HG03175 (cell line): ENCODE measurements around the gene ADPRM.
"Not testable (repeated sequence)": the region's sequence is repeated elsewhere in the genome, so short reads cannot be mapped to it uniquely, and the experiment has no call there.

Source experiments
- ATAC-seq: cut with Tn5 transposase; IDR thresholded peaks from one replicate; pipeline ENCODE4 v1.9.1; 2021; ENCODE audit warnings: mild to moderate bottlenecking, moderate library complexity; ENCODE audit not compliant: unreplicated experiment

The ADPRM gene

DNA sequence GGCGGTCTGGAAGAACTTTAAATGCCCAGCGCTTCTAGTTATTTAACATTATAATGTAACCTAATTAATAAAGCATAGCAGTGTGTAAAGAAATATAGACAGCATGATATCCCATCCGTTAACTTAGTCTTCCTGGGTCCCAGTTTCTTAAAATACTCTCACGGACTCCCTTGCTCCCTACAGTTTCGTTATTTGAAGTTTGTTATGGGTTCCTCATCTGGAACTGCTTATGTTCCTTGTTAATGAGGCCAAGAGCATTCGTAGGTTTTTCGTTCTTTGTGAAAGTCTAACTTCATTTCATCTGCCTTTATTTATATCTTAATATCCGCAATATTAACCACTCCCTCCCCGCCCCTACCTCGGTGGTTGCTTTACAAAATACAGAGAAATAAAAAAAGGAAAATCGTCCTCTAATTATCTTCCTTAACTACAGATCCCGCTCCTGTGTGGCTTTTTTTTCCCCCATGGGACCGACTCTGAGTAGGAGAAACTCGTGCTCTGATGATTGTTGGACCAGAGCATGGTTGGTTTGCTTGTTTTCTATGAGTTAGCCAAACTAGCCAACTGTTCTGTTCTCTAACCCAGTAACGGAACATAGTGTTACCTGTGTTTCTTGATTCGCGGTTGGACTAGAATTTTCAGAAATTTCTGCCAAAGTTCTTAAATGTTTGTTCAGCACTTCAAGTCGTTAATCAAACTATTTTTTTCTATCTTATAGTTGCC lies 863 bp downstream of the ADPRM start:
- ATAC-seq, result no peak

DNA sequence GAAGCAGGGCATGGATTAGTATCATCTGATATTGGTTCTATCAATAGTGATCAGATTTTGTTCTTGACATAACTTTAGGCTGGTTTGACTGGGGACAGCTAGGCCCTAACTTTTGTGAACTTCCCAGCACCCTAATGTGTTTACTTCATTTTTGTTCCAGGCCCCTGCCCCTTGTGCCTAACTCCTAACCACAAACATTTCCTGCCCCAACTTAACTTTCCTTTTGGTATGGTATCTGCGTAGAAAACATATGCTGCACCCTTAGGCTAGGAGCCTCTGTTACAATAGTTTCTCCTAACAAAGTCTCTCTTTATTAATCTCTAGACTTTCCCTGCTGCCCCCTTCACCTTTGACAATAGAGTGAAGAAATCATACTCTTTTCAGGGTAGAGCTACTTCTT lies 2.5 kb downstream of the ADPRM start:
- no peak for ATAC-seq

DNA sequence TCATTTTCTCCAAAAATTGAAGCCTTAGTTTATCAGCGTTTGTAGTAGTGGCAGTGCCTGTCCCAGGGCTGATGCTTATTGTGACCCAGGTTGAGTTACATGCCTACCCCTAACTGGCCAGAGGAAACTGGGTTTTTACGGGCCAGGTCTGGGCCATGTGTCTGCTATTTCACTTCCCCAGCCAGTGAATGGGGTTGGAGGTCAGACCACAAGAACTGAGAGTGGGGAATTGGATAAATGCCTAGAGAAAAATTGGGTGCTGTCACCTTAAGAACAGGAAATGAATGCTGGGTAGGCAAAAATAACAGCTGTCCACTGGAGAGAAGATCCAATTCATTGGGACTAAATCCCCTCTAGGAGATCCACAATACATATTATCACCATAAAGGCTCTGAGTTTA lies 5.2 kb downstream of the ADPRM start:
- ATAC-seq, result no peak

DNA sequence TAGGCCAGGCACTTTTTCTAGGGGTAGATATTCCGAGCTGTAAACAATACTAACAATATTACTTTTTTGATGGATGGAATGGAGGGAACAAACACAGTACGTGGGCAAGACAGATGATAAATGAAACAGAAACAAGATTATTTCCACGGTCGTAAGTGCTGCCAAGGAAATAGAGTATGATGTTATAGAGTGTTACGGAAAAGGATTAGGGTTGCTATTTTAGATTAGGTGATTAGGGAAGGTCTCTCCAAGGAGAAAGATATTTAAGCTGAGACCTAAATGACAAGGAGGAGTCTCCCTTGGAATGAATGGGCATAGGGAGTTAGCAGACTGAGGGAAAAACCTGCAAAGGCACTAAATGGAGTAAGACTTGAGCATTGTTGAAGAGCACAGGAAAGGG lies 8.3 kb downstream of the ADPRM start:
- no peak for ATAC-seq

DNA sequence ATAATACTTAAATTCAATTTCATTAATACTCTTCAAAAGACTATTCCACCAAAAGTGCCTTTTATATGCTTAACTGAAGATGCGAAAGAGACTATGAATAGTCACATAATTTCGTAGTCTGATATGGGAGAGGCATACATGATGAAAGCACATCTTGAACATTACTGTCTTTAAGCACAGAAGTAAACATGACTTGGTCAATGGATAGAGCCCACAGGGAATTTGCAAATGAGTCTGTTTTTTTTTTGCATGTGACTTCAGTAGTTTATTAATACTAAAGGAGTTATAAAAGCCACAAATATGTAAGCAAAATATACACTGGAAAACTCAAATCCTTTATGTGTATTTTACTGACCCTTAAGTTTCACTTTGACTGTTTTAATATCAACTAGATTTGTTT lies 15.9 kb downstream of the ADPRM start:
- ATAC-seq, result no peak

DNA sequence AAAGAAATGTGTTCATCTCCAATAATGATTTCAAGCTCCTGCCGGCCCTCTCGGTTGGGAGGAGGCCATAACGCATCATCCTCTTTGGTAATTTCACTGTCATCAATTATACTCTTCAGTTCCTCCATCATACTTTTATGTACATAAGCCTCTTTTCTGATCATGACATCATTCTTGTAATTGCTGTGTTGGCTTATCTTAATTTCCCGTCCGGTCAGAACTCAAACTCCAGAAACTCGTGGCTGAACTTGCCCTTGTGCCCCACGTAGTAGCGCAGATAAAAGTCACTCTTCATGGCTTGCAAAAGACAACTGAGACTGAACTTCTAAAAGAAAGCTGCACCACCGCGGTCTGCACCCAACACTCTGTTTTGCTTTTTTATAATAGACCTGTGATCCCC lies 18.8 kb downstream of the ADPRM start:
- no peak for ATAC-seq

DNA sequence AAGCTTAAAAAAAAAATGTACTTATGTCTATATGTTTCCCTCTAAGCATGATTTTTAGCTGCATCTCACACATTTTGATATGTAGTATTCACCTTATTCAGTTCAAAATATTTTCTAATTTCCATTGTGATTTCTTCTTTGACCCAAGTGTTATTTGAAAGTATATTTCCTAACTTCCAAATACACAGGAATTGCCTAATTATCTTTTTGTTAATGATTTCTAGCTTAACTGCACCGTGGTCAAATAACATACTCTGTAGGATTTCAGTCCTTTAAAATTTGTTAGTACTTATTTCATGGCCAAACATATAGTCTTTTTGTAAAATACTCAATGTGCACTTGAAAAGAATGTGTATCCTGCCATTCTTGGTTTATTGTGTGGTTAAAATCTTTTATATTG lies 21.2 kb downstream of the ADPRM start:
- no peak for ATAC-seq

DNA sequence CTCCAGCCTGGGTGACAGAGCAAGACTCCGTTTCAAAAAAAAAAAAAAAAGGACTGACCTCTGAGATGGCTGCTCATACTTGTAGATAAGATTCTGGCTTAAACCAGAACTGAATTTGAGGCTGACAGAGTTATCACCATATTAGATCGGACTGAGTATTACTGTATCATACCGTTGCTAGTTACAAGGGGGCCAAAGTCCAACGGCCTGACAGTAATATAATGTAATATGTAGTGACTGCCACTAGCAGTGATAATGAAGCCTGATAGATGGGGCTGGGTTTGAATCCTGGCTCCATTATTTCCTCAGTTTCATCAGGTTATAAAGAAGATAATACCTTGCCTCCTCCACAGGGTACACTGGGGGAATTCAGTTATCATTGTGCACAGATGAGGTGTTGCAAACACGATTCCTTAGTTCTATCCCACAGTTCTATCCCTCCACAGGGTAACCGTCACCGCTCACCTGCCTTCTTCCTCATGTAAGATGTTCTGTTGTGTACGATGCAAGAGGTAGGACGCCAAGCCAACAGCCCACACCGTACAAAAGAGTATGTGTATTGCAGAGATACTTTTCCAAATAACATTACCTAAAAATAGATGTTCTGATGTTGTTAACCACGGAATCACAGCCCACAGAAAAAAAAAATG lies 27.3 kb downstream of the ADPRM start:
- no peak for ATAC-seq

DNA sequence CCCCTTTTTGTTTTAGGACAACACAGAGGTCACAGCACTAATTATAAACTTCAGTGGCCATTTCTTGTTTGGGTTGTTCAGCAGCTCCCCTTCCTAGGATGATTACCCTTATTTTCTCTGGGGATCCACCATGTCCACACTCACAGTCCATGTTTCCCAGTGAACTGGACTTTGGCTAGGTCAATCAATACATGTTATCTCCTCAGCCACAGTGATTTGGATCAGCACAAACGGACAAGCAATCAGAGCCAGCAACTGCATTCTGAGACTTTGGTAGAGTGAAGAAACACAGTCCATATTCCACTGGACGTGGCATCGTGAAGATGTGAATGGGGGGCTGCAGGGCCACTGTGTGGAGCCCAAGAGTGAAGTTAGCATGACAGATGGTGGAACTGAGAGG lies 27.9 kb downstream of the ADPRM start:
- ATAC-seq, result no peak

DNA sequence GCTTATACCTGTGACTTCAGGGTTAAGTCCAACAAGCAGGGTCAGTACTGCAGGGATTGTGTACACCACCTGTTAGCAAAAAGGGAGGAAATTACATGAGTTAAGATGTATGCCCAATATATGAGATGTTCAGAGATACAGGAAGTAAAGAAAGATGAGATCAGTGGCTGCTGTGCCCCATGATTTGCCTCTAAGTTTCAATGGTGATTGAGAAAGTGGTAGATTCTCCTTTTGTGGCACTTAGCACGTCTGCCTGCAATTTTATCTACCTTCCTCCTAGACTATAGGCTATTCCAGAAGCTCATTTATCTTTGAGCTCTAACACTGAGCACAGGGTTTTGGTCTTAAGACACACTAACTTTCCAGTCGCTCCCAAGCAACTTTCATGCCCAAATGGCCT lies 28.8 kb downstream of the ADPRM start:
- ATAC-seq, result no peak

DNA sequence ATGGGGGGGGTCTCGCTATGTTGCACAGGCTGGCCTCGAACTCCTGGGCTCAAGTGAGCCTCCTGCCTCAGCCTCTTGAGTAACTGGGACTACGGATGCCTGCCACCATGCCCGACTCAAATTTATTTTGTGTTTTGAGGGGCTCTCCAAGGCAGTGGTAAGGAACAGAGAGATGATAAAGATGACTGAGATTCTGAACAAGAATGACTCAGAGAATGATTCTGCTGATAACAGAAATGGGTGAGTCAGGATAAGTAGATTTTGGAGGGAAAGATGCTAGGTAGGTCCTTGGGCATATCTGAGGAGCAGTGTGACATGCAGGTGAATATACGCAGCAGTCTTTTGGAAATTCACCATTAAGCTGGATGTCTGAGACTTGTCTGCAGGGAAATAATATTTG lies 29.8 kb downstream of the ADPRM start:
- no peak for ATAC-seq

DNA sequence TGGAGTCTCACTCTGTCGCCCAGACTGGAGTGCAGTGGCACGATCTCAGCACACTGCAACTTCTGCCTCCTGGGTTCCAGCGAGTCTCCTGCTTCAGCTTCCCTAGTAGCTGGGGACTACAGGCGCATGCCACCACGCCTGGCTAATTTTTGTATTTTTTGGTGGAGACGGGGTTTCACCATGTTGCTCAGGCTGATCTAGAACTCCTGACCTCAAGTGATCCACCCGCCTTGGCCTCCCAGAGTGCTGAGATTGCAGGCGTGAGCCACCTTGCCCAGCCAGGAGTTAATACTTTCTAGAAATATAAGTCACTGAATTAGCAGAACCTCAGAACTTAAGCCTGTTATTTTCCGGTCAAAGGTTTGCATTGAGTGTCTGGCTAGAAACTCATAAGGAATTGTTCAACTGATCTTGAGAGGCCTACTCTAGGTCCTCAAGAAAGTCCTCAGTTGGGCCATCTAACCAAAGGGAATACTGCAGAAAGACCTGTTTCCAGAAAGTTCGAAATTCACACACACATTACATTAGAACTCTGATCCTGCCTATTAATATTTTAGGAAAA lies 31.0 kb downstream of the ADPRM start:
- ATAC-seq, result no peak

DNA sequence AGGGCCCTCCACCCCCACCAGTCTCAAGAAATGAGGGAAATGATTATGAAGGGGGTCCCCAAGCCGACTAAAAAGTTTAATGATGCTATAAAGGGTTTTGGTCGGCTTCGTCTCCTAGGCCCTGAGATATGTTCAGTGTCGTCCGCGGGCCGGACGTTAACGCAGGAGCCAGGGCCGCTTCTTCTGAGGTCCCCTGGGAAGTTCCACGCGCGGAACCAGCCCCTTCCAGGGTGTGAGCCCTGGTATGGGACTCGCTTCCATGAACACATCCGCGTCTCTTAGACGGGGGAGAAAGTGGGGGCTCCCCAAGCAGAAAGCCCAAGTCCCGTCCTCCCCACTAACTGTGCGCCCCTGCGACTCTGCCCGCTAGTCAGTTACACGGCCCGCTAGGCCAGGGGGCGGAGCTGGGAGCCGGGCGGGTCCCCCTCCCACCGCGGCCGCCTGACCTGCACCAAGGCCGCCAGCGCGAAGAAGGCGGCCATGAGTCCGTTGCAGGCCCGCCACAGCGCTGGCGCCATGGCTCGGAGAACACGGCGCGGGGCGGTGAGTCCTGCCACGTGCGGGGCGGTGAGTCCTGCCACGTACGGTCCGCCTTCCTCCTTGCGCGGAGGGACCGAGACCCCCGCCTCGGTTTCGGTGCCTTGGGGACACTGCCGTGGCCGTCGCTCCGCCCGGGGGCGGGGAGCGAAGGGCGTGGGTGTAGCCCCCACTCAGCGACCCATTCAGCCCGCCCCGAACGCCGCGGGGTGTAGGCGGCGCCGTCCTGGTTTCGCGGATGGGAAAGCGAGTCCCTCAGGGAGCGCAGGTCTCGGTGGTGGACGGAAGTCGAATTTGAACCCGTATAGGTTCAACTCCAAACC lies 32.2 kb downstream of the ADPRM start, which contains the start of gene TMEM220:
TSS of gene TMEM220 (minus strand) at position 690 of the 860 bp plus-strand sequence. CDS start at position 518, 172 bp downstream.
- peak; percentile 73 for ATAC-seq

DNA sequence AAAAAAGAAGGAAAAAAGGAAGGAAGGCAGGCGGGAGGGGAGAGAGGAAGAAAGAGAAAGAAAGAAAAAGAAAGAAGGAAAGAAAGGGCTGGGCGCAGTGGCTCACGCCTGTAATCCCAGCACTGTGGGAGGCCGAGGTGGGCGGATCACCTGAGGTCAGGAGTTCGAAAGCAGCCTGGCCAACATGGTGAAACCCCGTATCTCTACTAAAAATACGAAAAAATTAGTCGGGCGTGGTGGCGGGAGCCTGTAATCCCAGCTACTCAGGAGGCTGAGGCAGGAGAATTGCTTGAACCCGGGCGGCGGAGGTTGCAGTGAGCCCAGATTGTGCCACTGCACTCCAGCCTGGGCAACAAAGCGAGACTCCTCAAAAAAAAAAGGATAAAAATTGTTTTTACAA lies 32.9 kb downstream of the ADPRM start:
- ATAC-seq, result not testable (repeated sequence)

DNA sequence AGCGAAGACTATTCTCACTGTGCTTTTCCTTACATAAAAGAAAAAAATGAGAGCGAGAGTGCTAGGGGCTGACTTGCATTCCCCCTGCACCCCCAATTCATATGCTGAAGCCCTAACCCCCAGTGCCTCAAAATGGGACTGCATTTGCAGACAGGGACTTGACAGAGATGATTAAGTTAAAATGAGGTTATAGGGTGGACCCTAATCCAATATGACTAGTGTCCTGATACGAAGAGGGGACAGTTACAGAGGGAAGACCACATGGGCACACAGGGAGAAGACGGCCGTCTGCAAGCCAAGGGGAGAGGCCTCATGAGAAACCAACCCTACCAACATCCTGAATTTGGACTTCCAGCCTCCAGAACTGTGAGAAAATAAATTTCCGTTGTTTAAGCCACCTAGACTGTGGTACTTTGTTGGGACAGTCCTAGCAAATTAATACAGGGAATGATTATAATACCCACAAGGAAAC lies 34.0 kb downstream of the ADPRM start:
- no peak for ATAC-seq

DNA sequence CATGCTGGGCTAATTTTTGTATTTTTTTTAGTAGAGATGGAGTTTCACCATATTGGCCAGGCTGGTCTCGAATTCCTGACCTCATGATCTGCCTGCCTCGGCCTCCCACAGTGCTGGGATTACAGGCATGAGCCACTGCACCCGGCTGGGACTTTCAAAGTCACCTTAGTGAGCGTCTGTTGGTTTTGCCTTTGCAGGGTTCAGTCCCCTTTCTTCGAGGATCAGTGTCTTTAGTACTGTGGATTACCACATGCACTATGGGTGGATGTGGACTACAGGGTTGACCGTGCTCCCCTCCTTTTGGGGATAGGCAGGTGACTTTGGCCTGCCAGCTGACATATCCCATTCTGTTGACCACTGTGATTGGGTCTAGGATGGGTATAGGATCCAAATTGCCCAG lies 34.7 kb downstream of the ADPRM start:
- ATAC-seq, result not testable (repeated sequence)

DNA sequence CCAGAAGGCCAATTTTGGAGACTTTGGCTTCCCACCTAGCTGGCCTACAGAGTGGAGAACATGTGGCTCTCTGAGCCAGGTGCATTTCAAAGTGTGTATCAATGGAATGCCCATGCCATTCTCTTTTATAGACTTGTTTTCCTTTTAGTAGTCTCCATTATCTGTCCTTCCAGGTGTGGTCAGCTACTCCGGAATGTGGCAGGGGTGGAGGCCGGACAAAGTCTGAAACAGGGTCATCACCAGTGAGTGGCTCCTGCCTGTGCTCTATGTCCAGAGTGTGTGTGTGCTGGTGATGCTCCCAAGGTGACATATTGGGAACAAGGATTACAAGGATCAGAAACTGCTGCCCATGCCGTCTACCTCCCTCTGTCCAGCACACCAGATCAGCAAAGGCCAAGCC lies 36.3 kb downstream of the ADPRM start:
- no peak for ATAC-seq

DNA sequence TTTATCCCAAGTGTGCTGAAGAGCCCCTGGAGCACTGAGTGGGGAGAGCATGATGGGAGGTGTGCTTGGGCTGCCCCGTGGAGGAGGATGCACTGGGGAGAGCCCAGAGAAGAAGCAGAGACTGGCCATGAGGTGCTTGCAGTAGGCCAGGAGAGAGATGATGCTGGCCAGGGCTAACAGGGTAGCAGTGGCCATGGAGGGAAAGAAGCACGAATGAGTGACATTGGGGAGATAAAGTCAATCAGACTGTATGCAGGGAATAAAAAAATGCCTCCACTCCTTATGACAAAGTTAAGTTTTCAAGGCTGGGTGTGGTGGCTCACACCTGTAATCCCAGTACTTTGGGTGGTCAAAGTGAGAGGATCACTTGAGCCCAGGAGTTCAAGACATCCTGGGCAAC lies 37.9 kb downstream of the ADPRM start:
- ATAC-seq, result no peak

DNA sequence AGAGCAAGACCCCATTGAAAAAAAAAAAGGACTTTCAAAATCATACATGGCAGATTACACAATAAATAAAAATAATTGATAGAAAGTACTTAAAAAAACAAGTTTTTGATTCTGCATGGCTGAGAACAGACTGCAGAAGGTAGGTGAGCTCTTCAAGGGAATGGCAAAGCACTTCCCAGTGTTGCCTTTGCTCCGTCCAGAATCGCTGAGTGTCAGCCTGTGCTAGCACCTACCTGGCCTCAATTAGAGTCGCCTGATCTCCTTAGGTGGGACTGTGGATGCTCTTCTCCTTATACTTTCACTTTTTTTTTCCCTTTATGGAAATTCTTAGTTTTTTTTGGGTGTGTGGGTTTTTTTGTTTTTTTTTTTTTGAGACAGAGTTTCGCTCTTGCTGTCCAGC lies 38.4 kb downstream of the ADPRM start:
- ATAC-seq, result no peak

DNA sequence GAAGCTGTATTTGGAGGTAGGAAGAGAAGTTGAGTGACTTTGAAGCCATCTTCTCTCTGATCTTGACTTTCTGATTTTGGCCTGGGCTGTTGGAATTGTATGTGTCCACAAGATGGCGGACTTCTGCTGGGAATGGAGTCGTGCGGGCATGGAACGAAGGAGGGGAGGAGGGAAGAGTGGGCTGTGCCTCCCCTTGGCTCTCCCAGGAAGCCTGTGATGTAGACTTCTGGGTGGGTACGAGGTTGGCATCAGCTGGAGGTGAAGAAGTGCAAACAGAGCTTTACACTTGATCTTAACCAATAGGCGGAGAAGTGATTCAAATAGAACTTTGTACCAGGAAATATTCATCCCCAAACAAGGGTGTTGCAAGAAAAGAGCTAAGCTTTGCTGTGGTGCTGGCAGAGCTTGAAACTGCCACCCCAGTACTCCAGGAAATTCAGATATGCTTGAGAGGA lies 39.8 kb downstream of the ADPRM start:
- ATAC-seq, result no peak

DNA sequence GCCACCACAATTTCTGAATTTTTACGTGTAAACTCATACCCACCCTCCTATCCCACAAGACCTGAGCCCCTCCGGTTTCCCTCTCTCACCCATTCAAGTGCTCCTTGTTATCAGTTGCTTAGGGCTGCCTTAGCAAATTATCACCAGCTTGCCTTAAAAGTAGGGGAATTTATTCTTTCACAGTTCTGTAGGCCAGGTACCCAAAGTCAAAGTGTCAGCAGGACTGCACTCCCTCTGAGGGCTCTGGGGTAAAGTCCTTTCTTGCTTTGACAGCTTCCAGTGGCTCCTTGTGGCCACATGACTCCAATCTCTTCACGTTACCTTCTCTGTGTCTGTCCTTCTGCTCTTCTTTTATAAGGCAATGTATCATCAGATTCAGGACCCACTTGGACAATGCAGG lies 40.3 kb downstream of the ADPRM start:
- ATAC-seq, result no peak
